Activated T-helper 2 cell treated with anti-CD3 and anti-CD28 coated beads, Interferon-gamma antibody, Interleukin-2, Interleukin-4, amounts not matched to agents 10 μg/mL and 5 μg/mL and 100 μg/mL, durations not matched to agents 14 hours and 24 hours and 36 hours (primary cell): ENCODE measurements around the gene HARS2. TPM values are rescaled to one million over a fixed set of nuclear protein-coding genes. Genes with fewer than 3 reads are reported as not detected.
"Not testable (repeated sequence)": the region's sequence is repeated elsewhere in the genome, so short reads cannot be mapped to it uniquely, and the experiment has no call there.

Experiments
- DNase-seq: peaks from one replicate; pipeline ENCODE4 v3.0.0; 2021; ENCODE audit warnings: low spot score
- H3K27ac Mint-ChIP-seq: one replicate; pipeline ENCODE4 v1.8.0; 2021; ENCODE audit warnings: mixed read lengths
- H3K27me3 Mint-ChIP-seq: one replicate; pipeline ENCODE4 v1.8.0; 2021; ENCODE audit warnings: low read depth, mixed read lengths
- H3K36me3 Mint-ChIP-seq: one replicate; pipeline ENCODE4 v1.8.0; 2021; ENCODE audit warnings: low read depth, mixed read lengths
- H3K4me1 Mint-ChIP-seq: one replicate; pipeline ENCODE4 v1.8.0; 2021; ENCODE audit warnings: low read depth, mixed read lengths
- H3K4me3 Mint-ChIP-seq: one replicate; pipeline ENCODE4 v1.8.0; 2021; ENCODE audit warnings: low read depth, mild to moderate bottlenecking, moderate library complexity, mixed read lengths
- H3K9me3 Mint-ChIP-seq: one replicate; pipeline ENCODE4 v1.8.0; 2021; ENCODE audit warnings: mixed read lengths
- intact Hi-C: fragments of 100-400 bp; cut with micrococcal nuclease; formaldehyde crosslinking; loops from one replicate; pipeline ENCODE4 v1.15.1; 2023
- total RNA-seq: library from RNA; stranded (reverse); gene quantifications from 2 replicates; pipeline ENCODE4 v1.2.3, GENCODE V29; 2022

The HARS2 gene
- total RNA-seq, 1 donor from 2014 or later: 30.1 TPM

- Mint-ChIP-seq H3K4me1 (peaks cover 16% of the 10 kb centered on the region), H3K36me3 (peaks cover 15% of the 10 kb centered on the region), H3K27ac (peak overlapping the region; percentile 91), H3K4me3 (peak overlapping the region; percentile 89), H3K9me3 (no peaks in the 10 kb centered on the region), H3K27me3 (no peaks in the 10 kb centered on the region)
- DNase-seq: peak; percentile 88
- intact Hi-C loops: loop anchor here (1.0 to 5.0 kb wide), 7 partner anchors 11 to 459 kb away; partner anchors contain the start of genes SLC4A9, SRA1, TMCO6 and WDR55
Measured at GRCh38 chr5:140710899-140711552, 19.8 kb downstream of the HARS2 start.

- Mint-ChIP-seq H3K4me3 (peak overlapping the region; percentile 89), H3K27ac (no peak overlapping the region), H3K4me1 (peaks cover 16% of the 10 kb centered on the region), H3K27me3 (no peaks in the 10 kb centered on the region), H3K36me3 (peaks cover 7% of the 10 kb centered on the region), H3K9me3 (no peaks in the 10 kb centered on the region)
- intact Hi-C loops: loop anchor here (1.0 to 5.0 kb wide), 7 partner anchors 11 to 459 kb away; partner anchors contain the start of genes SLC4A9, SRA1, TMCO6 and WDR55
- no peak for DNase-seq
Measured at GRCh38 chr5:140711794-140712193, 20.5 kb downstream of the HARS2 start.

- no peak overlapping the region for H3K27ac Mint-ChIP-seq
- H3K36me3 Mint-ChIP-seq: no peaks in the 10 kb centered on the region
- intact Hi-C loops: loop anchor here (5.0 kb wide), 2 partner anchors 351 to 461 kb away; partner anchors contain the start of gene SLC4A9
- peaks cover 18% of the 10 kb centered on the region for H3K4me1 Mint-ChIP-seq
- no peak overlapping the region for H3K4me3 Mint-ChIP-seq
- DNase-seq: no peak
- no peaks in the 10 kb centered on the region for H3K27me3 Mint-ChIP-seq
- H3K9me3 Mint-ChIP-seq: no peaks in the 10 kb centered on the region
Measured at GRCh38 chr5:140713562-140714094, 22.4 kb downstream of the HARS2 start.

- H3K4me1 Mint-ChIP-seq: peaks cover 13% of the 10 kb centered on the region
- H3K4me3 Mint-ChIP-seq, DNase-seq, intact Hi-C loops, H3K27ac Mint-ChIP-seq, H3K27me3 Mint-ChIP-seq, H3K9me3 Mint-ChIP-seq, H3K36me3 Mint-ChIP-seq: not testable (repeated sequence)
Measured at GRCh38 chr5:140716238-140716637, 25.0 kb downstream of the HARS2 start.

GRCh38 chr5:140718266-140718592 lies 27.0 kb downstream of the HARS2 start:
- no peaks in the 10 kb centered on the region for H3K9me3 Mint-ChIP-seq
- no peaks in the 10 kb centered on the region for H3K36me3 Mint-ChIP-seq
- H3K27ac Mint-ChIP-seq: no peak overlapping the region
- intact Hi-C loops: no loop called here
- peaks cover 2% of the 10 kb centered on the region for H3K4me1 Mint-ChIP-seq
- DNase-seq: no peak
- peaks cover 4% of the 10 kb centered on the region for H3K27me3 Mint-ChIP-seq
- H3K4me3 Mint-ChIP-seq: peak overlapping the region; percentile 41

- not testable (repeated sequence) for H3K27me3 Mint-ChIP-seq, H3K36me3 Mint-ChIP-seq, DNase-seq, H3K9me3 Mint-ChIP-seq, H3K4me1 Mint-ChIP-seq, H3K27ac Mint-ChIP-seq, H3K4me3 Mint-ChIP-seq
- intact Hi-C loops: loop anchor here (2.0 to 5.0 kb wide), 2 partner anchors 30 to 348 kb away; partner anchors contain the start of genes HARS1 and HARS2
Measured at GRCh38 chr5:140720738-140721137, 29.5 kb downstream of the HARS2 start.

GRCh38 chr5:140721395-140721794 lies 30.1 kb downstream of the HARS2 start:
- not testable (repeated sequence) for H3K9me3 Mint-ChIP-seq, H3K27me3 Mint-ChIP-seq, DNase-seq, H3K4me1 Mint-ChIP-seq, H3K36me3 Mint-ChIP-seq, H3K27ac Mint-ChIP-seq, H3K4me3 Mint-ChIP-seq
- intact Hi-C loops: loop anchor here (2.0 to 5.0 kb wide), 2 partner anchors 31 to 349 kb away; partner anchors contain the start of genes HARS1 and HARS2

GRCh38 chr5:140725799-140726471 lies 34.7 kb downstream of the HARS2 start:
- H3K27ac Mint-ChIP-seq: peak overlapping the region; percentile 61
- H3K4me3 Mint-ChIP-seq: peak overlapping the region; percentile 76
- H3K36me3 Mint-ChIP-seq: no peaks in the 10 kb centered on the region
- intact Hi-C loops: loop anchor here (1.0 kb wide), 1 partner anchor 15 kb away; no protein-coding TSS in a partner anchor
- peak; percentile 75 for DNase-seq
- no peaks in the 10 kb centered on the region for H3K9me3 Mint-ChIP-seq
- peaks cover 10% of the 10 kb centered on the region for H3K27me3 Mint-ChIP-seq
- H3K4me1 Mint-ChIP-seq: peaks cover 5% of the 10 kb centered on the region

GRCh38 chr5:140733098-140733497 lies 41.8 kb downstream of the HARS2 start:
- intact Hi-C loops: no loop called here
- H3K36me3 Mint-ChIP-seq: no peaks in the 10 kb centered on the region
- DNase-seq: no peak
- no peaks in the 10 kb centered on the region for H3K27me3 Mint-ChIP-seq
- no peak overlapping the region for H3K27ac Mint-ChIP-seq
- H3K9me3 Mint-ChIP-seq: peaks cover 10% of the 10 kb centered on the region
- no peak overlapping the region for H3K4me3 Mint-ChIP-seq
- H3K4me1 Mint-ChIP-seq: no peaks in the 10 kb centered on the region

- Mint-ChIP-seq H3K4me3 (no peak overlapping the region), H3K4me1 (no peaks in the 10 kb centered on the region), H3K9me3 (peaks cover 10% of the 10 kb centered on the region), H3K27me3 (no peaks in the 10 kb centered on the region), H3K27ac (no peak overlapping the region), H3K36me3 (no peaks in the 10 kb centered on the region)
- no peak for DNase-seq
- intact Hi-C loops: no loop called here
Measured at GRCh38 chr5:140734354-140734753, 43.1 kb downstream of the HARS2 start.

GRCh38 chr5:140737486-140737885 lies 46.2 kb downstream of the HARS2 start:
- H3K27me3 Mint-ChIP-seq: no peaks in the 10 kb centered on the region

GRCh38 chr5:140741967-140742366 lies 50.7 kb downstream of the HARS2 start:
- Mint-ChIP-seq H3K4me3 (no peak overlapping the region), H3K9me3 (peaks cover 22% of the 10 kb centered on the region), H3K27ac (no peak overlapping the region), H3K36me3 (no peaks in the 10 kb centered on the region), H3K27me3 (no peaks in the 10 kb centered on the region), H3K4me1 (no peaks in the 10 kb centered on the region)
- intact Hi-C loops: no loop called here
- no peak for DNase-seq

More at GRCh38 chr5:140737486-140737885, 46.2 kb downstream of the HARS2 start:
- Mint-ChIP-seq H3K4me1 (no peaks in the 10 kb centered on the region), H3K9me3 (peaks cover 21% of the 10 kb centered on the region), H3K27ac (no peak overlapping the region), H3K4me3 (no peak overlapping the region), H3K36me3 (no peaks in the 10 kb centered on the region)
- no peak for DNase-seq
- intact Hi-C loops: no loop called here
